ENCODE data around the gene GAGE10.
A peak's percentile ranks its signal among the peaks of the same experiment; 100 is the strongest.
"Not testable (repeated sequence)": the region's sequence is repeated elsewhere in the genome, so short reads cannot be mapped to it uniquely, and the experiment has no call there.

GAGE10 gene

DNA sequence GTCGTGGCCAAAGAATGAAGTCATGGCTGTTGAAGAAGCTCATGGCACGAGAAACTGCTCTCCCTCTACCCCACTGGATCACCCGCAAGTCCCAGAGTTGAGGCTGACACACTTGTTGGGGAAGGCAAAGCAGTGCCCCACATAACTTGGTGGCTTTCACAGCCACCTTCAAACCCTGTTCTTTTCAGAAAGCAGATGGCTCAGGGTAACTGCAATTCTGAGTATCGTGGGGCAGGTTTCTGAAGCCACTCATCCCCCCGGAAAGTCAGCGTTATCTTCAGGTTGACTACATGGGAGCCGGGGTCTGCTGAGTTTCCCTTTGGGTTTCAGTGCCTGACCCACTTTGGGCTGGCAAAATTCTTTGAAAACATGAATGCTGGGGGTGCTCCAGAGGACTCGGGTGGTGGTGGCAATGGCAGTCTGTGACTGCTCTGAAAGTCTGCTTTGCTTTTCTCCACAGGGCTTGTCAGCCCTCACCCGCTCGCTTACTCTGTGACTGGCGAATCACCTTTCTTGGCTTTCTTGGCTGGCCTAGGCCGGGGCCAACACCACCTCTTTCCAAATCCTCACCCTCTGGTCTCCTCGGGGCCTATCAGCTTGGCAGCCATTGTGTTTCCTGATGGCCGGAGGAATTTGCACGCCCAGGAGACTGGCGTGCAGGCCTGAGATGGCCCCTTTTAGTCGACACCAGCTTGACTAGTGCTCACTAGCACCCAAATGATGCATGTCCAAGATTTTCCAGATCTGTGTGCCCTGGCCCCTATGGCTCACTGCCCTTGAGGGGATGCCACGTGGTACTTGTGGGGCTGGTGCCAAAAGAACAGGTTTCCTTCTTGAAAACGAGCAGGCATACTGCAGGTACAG, 26.5 kb upstream of the GAGE10 start:
- DNase-seq: no peak

DNA sequence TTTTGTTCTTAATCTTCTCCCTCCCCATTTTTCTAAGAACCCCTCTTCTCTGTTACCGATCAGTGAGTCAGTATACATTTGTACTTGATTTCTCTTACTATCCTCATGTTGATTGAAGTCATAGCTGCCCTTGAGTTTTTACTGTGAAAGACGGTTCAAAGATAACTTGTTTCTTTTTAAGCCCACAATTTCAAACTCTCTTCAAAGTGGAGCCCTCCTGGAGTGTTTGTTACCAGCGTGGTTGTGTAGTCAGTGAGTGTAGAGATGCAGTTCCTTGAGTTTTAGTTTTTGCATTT, 26.0 kb upstream of the GAGE10 start:
- no peak for DNase-seq

DNA sequence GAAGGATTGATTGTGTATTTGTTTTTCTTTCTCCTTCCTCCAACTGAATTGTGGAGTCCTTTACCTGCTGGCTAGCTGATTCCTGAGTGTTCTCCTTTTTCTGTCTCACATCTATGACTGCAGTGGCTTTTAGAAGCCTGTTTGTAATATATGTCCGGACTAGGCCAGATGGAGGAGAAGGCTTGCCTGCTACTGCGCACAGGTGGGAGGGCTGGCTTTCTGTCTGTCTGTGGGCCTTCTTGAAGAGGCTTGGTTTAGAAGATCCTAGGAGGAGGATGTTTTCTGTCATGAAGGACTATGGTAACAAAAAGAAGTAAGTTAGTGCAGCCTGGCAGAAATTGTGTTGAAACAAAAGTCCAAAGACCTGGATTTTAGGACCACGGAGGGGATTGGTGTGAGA, 25.4 kb upstream of the GAGE10 start:
- no peak for DNase-seq

DNA sequence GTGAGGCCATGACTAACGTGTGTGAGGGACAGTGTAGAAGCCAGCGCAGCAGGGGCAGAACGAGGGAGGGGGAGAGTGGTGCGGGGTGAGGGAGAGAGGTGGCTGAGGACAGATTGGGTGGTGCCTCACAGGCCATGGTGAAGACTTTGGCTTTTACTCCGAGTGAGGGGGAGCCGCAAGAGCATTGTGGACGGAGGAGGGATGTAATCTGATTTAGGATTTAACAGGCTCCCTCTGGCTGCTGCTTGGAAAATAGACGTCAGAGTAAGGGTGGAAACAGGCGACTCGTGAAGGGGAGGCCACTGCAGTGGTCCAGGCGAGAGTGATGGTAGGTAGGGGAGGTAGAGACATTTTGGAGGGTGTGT, 20.8 kb upstream of the GAGE10 start:
- DNase-seq: no peak

DNA sequence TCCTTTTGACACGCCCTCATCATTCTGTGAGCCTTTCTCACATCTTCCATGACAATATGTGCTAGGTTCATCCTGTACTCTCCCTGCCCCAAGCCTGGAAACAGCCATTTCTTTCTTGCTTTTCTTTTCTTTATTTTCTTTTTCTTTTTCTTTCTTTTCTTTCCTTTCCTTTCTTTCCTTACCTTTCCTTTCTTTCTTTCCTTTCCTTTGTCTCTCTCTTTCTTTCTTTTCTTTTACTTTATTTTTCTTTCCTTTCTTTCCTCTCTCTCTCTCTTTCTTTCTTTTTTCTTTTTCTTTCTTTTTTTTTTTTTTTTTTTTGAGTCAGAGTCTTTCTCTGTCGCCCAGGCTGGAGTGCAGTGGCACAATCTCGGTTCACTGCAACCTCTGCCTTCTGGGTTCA, 19.2 kb upstream of the GAGE10 start:
- DNase-seq: no peak

DNA sequence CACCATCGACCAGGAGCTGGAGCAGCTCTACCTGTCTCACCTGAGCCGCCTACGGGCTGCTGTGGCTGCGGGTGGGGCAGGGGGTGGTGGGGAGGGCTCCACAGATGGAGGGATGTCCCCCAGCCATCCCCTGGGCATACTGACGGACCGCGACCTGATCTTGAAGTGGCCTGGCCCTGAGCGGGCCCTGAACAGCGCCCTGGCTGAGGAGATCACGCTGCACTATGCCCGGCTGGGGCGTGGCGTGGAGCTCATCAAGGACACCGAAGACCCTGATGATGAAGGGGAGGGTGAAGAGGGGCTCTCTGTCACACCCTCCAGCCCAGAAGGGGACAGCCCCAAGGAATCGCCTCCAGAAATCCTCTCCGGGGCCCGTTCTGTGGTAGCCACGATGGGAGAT, 17.3 kb upstream of the GAGE10 start:
- no peak for DNase-seq

DNA sequence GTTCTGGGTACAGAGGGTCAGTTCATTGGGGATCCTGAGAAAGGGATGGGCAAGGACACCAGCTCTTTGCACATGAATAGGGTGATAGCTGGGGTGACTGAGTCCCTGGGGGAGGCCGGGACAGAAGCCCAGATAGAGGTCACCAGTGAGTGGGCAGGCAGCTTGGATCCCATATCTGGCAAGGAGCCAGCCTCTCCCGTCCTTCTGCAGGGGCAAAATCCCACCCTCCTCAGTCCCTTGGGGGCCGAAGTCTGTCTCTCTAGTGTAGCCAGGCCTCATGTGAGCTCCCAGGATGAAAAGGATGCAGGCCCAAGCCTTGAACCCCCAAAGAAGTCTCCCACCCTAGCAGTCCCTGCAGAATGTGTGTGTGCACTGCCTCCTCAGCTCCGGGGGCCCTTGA, 16.9 kb upstream of the GAGE10 start:
- no peak for DNase-seq

DNA sequence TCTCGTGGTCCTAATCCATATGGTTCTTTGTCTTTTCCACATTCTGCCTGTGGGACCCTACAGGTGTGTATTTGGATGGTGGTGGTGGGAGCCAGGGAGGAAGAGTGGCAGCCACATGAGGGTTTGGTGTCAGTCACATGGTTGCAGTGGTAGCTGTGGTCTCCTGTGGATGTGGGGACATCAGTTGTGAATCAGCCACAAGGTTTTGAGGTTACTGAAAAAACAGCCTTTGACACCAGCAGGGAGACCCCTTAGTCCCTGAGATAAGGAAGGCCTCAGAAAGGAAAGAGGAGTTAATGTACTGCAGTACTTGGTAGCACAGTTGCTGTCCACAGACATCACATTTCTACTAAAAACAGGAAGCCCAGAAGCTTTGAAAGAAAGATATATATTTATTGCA, 15.8 kb upstream of the GAGE10 start:
- no peak for DNase-seq

DNA sequence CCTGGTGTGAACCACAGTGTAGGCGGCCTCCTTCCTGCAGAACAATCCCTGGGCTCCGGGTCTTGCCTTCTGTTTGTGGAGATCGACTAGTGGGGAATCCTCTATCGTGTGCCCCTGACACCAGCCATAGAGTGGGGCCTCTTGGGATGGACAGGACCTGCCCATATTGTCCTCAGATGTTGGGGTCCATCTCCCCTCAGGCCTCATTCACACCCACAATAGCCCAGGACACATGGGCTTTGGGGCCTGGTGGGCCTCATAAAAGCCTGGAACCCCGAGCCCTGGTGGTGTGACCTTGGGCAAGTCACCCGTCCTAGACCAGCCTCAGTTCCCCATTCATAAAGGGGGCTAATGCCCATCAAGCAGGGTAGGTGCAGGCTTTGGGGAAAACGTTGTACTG, 13.2 kb upstream of the GAGE10 start:
- no peak for DNase-seq

DNA sequence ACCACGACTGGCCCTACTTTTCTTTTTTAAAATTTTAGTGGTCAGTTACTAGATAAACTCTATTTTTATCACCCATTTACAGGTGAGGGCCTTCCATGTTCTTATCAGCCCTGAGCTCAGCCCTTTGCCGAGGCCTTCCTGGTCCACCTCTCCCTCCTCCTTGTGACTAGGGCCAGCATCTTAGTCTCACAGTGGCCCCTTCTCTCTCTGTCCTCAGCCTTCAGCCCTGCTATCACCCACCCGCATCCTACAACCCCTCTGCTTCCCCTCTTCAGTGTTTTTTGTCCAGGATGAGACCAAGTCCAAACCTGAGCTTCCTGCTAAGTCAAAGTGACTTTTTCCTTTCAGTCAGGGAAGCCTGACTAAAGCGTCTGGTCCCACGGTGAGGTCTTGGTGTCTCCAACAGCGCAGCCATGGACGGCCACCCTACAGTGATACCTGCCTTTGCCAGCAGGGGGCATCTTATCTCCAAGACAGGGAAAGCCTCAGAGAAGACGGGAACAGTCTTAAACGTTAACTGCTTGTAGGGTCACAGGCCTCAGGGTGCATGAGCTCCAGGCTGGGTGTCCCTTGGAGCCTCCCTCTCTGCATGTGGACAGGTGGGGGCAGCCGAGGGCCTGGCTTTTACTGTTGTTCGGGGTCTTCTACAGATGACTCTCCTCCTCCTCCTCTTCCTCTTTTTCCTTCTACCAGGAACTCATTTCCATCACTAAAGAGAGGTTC, 11.7 kb upstream of the GAGE10 start:
- peak; percentile 10 for DNase-seq

DNA sequence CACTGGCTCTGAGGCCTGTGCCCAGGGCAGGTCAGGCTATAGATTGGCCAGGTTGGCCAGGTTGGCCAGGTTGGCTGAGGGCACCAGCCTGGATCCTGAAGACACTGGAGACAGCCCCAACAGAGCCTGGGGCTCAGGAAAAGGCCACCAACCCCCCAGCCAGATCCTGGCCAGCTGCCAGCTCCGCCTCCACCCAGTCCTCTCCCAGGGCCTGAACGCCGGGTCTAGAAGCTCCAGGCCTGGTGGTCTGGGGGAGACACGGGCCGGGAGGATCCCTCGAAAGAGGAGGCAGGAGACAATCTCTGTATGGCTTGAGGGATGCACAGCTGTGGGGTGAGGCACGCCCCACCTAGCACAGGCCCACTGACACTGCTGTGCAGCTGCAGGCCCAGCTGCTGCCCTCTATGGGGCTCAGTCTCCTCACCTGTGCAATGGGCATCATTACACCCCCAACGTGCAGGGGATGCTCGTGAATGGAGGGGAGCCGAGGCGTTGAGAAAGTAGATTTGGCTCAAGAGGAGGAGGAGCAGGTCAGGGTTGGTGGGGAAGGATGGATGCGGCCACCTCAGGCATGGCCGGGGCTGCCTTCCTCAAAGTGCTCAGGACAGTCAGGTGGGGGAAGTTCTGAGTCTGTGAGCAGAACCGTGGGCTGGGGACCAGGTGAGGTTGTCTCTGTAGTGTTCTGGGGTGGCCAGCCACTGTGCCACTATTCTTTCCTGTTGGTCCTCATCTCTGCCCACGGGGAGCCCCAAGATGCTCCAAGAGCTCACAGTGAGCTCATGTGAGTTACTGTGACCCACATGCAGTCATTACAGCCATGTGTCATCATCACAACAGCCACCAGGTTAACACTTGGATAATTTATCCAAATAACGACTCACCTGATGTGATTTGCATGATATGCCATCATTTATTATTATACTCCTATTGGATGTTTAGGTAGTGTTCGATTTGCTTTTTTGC, 10.8 kb upstream of the GAGE10 start:
- DNase-seq: no peak

DNA sequence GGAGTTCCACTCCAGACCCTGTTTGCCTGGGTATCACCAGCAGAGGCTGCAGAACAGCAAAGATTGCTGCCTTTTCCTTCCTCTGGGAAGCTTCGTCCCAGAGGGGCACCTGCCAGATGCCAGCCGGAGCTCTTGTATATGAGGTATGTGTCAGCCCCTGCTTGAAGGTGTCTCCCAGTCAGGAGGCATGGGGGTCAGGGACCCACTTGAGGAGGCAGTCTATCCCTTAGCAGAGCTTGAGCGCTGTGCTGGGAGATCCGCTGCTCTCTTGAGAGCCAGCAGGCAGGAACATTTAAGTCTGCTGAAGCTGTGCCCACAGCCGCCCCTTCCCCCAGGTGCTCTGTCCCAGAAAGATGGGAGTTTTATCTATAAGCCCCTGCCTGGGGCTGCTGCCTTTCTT, 4.2 kb upstream of the GAGE10 start:
- DNase-seq: not testable (repeated sequence)

DNA sequence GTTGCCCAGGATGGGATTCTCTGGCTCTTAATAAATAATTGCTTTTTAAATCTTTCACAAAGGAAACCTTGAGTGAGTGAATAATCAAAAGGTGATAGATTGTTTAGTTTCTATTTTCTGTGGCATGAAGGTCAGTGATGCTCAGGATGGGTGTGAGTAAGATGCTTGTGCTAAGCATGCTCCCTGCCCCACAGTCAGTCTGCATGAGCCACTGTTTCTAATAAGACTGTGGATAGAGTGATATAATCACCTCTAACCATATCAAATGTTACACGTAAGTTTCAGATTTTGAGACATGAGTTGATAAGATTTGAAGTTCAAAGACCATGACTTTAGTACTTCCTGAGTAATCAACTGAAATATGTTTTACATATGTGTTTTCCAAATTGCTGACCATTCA, 2.7 kb upstream of the GAGE10 start:
- no peak for DNase-seq

DNA sequence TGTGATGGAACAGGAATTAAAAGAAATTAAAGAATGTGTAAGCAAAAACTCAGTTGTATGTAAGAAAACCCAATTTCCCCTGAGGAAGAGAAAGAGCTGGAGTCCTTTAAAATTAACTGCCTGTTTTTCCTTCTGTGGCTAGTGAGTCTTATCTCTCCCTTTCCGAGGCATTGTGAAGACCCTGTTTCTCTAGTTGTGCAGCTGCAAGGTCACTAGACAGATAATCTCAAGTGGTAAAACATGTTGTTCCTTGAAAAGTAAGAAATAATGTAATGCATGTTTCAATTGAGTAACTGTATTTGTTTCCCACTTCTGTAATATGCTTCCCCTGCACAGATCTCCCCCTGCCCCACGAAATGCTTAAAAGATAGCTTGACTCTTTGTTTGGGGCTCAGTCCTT, 4.3 kb downstream of the GAGE10 start:
- DNase-seq: not testable (repeated sequence)

DNA sequence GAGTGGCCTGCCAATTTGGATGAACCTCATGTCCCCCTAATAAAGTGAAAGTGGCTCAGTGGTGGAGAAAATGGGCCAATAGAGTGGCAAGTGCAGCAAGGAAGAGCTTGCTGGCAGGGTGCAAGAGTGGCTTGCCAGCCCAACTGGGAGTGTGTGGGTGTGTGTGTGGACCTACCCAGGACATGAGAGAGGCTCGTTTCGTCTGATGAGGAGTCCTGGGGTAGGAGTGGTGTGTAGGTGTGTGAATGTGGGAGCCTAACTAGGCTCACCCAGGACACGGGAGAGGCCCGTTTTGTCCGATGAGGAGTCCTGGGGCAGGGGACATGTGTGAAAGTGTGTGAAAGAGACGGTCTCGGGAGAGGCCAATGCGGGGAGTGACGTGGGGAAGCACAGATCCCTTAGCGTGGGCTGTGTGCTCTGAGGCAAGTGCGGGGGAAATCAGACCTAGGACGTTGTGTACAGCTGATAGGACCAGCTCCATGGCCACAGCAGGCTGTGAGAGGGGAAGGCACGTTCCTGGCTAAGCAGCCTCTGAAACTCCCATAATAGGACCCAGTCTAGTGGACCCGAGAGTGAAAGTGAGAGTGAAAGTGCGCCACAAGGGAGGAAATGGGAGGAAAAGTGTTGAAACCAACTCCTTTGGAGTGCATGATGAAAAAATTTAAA, 5.3 kb downstream of the GAGE10 start:
- no peak for DNase-seq

DNA sequence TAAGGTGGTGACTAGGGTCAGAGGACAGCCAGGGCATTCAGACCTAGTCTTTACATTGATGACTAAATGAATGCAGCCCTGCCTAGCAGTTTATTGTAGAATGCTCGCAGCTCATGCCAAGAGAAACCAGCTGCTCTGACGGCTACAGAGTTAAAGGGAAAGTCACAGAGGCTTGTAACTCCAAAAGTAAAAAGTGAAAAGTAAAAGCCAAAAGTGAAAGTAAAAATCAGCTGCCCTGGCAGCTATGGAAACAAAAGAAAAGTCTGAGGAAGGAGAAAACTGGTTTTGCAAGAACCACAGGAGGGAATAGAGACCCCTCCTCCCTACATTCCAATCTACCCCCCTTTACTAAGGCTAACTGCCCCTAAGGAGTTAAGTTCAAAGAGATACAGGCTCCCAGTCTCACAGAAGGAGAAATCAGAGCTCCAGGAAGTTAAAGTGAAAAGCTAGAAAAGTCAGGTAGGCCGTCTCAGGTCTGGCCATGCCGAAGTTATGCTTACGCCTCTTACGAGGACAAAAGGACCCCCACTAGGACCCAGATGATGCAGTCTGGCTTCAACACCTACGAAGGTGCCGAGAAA, 6.0 kb downstream of the GAGE10 start:
- no peak for DNase-seq

DNA sequence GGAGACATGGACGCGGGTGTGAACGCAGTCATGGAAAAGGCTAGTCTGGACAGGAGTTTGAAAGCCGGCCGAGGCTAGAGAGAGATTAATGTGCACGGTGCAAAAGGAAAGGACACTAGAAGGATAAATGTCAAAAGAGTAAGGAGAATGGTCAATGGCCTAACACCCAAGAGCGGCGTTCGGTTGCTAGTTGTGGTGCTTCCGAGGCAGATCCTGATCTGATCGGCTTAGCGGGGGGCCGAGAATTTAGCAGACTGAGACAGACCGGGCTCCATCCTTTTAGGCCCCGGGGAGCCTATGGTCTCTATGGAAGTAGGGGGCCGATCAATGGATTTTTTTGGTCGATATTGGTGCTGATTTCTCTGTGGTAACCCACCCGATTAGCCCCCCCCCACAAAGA, 6.9 kb downstream of the GAGE10 start:
- DNase-seq: no peak

DNA sequence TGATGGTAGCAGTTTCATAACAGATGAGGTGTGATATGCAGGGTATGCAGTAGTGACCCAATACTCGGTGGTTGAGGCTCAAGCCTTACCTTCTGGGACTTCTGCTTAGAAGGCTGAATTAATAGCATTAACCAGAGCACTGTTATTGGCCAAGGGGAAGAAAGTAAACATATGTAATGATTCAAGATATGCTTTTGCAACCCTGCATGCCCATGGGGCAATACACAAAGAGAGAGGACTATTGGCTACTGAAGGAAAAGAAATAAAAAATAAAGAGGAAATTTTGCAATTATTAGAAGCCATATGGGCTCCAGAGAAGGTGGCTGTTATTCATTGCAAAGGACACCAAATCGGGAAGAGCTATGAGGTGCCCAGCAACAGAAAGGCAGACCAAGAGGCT, 8.7 kb downstream of the GAGE10 start:
- DNase-seq: no peak

DNA sequence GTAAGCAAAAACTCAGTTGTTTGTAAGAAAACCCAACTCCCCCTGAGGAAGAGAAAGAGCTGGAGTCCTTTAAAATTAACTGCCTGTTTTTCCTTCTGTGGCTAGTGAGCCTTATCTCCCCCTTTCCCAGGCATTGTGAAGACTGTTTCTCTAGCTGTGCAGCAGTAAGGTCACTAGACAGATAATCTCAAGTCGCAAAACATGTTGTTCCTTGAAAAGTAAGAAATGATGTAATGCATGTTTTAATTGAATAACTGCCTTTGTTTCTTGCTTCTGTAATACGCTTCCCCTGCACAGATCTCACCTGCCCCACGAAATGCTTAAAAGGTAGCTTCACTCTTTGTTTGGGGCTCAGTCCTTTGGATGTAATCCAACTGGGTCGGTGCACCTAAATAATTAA, 12.6 kb downstream of the GAGE10 start:
- no peak for DNase-seq

DNA sequence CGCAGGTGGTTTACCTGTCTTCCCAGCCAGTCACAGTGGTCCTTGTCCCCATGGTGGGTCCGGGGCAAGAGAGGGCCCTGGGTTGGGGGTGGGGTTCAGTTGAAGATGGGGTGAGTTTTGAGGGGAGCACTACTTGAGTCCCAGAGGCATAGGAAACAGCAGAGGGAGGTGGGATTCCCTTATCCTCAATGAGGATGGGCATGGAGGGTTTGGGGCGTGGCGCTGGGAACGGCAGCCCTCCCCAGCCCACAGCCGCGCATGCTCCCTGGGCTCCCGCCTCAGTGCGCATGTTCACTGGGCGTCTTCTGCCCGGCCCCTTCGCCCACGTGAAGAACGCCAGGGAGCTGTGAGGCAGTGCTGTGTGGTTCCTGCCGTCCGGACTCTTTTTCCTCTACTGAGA, 18.3 kb downstream of the GAGE10 start, which contains the start of gene GAGE12J:
GAGE12J (plus strand) TSS at position 301 of the 400 bp plus-strand sequence. CDS start 1,157 bp downstream, outside the sequence.
- DNase-seq: not testable (repeated sequence)

DNA sequence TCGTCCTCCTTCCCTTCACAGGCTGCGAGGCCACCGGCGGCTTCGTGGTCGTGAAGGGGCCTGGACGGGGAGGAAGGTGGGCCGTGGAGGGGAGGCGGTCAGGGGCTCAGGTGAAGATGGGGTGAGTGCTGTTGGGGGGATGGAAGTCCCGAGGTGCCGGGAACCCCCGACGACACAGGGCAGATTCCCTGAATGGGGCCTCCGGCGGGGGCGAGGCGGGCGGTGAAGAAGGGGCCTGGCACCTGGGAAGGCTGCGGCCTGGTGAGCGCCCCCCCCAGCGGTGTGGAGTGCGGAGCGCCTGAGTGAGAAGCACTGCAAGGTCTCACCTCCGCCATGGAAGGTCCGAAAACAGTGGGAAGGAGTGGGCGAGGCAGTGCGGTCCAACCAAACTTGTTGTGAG, 18.8 kb downstream of the GAGE10 start:
- not testable (repeated sequence) for DNase-seq

DNA sequence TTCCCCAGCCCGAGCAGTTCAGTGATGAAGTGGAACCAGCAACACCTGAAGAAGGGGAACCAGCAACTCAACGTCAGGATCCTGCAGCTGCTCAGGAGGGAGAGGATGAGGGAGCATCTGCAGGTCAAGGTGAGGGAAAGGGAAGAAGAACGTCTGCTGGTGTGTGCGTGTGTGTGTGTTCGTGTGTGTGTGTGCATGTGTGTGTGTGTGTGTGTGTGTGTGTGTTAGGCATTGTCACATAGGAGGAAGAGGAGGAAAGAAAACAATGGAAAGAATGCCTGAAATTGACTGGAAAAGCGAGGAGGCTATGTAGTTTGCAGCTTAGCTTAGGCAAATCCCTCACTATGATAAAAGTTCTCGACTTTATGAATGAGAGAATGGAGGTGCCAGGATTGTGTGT, 20.3 kb downstream of the GAGE10 start:
- DNase-seq: not testable (repeated sequence)

Measured in NCI-H1694 treated with DMSO at 0.1 percent for 48 hours (cell line).